Central memory CD8-positive, alpha-beta T cell (primary cell): ENCODE results near the gene VSNL1.

Experiments used
- ATAC-seq: fragments of 150-1000 bp; cut with Tn5 transposase; replicated peaks from 2 replicates; pipeline ENCODE4 v1.10.0; 2022; ENCODE audit warnings: mild to moderate bottlenecking, moderate FRiP score, moderate number of reproducible peaks; ENCODE audit not compliant: poor library complexity, severe bottlenecking; ENCODE audit errors: extremely low read depth
- DNase-seq, 2 donors: peaks; one replicate each; pipeline ENCODE4 v3.0.0; 2021; ENCODE audit warnings: low spot score in 2 of 2
- H3K27ac Mint-ChIP-seq: one replicate; pipeline ENCODE4 v1.8.0; 2022; ENCODE audit warnings: low read depth, mild to moderate bottlenecking, moderate library complexity, mixed read lengths
- H3K27me3 Mint-ChIP-seq: one replicate; pipeline ENCODE4 v1.8.0; 2022; ENCODE audit warnings: mixed read lengths
- H3K36me3 Mint-ChIP-seq: one replicate; pipeline ENCODE4 v1.8.0; 2022; ENCODE audit warnings: mild to moderate bottlenecking, moderate library complexity, mixed read lengths; ENCODE audit not compliant: insufficient read depth
- H3K4me1 Mint-ChIP-seq: one replicate; pipeline ENCODE4 v1.8.0; 2022; ENCODE audit warnings: mixed read lengths
- H3K4me3 Mint-ChIP-seq: one replicate; pipeline ENCODE4 v1.8.0; 2022; ENCODE audit warnings: mild to moderate bottlenecking, moderate library complexity, mixed read lengths
- H3K9me3 Mint-ChIP-seq: one replicate; pipeline ENCODE4 v1.8.0; 2022; ENCODE audit warnings: mixed read lengths

Gene VSNL1

GRCh38 chr2:17591846-17592245 is 51.4 kb downstream of the VSNL1 start:
- Mint-ChIP-seq H3K4me3 (no peak overlapping the region), H3K9me3 (no peaks in the 10 kb centered on the region), H3K4me1 (no peaks in the 10 kb centered on the region), H3K36me3 (no peaks in the 10 kb centered on the region), H3K27me3 (peaks cover 18% of the 10 kb centered on the region), H3K27ac (no peak overlapping the region)
- no peak for DNase-seq
- ATAC-seq: no peak

- H3K4me3 Mint-ChIP-seq: no peak overlapping the region
- no peak for DNase-seq
These were observed 52.4 kb downstream of the VSNL1 start for GRCh38 chr2:17592731-17593409.

GRCh38 chr2:17593445-17593840 is 52.9 kb downstream of the VSNL1 start:
- H3K9me3 Mint-ChIP-seq: no peaks in the 10 kb centered on the region
- no peak for ATAC-seq
- no peak overlapping the region for H3K27ac Mint-ChIP-seq
- DNase-seq: no peak
- H3K4me1 Mint-ChIP-seq: no peaks in the 10 kb centered on the region
- H3K27me3 Mint-ChIP-seq: peaks cover 18% of the 10 kb centered on the region
- H3K36me3 Mint-ChIP-seq: no peaks in the 10 kb centered on the region
- H3K4me3 Mint-ChIP-seq: no peak overlapping the region

More at GRCh38 chr2:17592731-17593409, 52.4 kb downstream of the VSNL1 start:
- Mint-ChIP-seq H3K36me3 (no peaks in the 10 kb centered on the region), H3K9me3 (no peaks in the 10 kb centered on the region), H3K4me1 (no peaks in the 10 kb centered on the region), H3K27me3 (peaks cover 18% of the 10 kb centered on the region), H3K27ac (no peak overlapping the region)
- ATAC-seq: no peak

GRCh38 chr2:17593841-17594491 is 53.5 kb downstream of the VSNL1 start:
- Mint-ChIP-seq H3K27me3 (peaks cover 18% of the 10 kb centered on the region), H3K4me3 (no peak overlapping the region), H3K27ac (no peak overlapping the region), H3K4me1 (no peaks in the 10 kb centered on the region), H3K9me3 (no peaks in the 10 kb centered on the region), H3K36me3 (no peaks in the 10 kb centered on the region)
- DNase-seq (no peak), ATAC-seq (no peak)

GRCh38 chr2:17594533-17595401 is 54.3 kb downstream of the VSNL1 start:
- Mint-ChIP-seq H3K27me3 (peaks cover 15% of the 10 kb centered on the region), H3K9me3 (no peaks in the 10 kb centered on the region), H3K4me3 (no peak overlapping the region), H3K36me3 (no peaks in the 10 kb centered on the region), H3K4me1 (no peaks in the 10 kb centered on the region), H3K27ac (no peak overlapping the region)
- ATAC-seq (no peak), DNase-seq (no peak)

- H3K36me3 Mint-ChIP-seq: peaks cover 2% of the 10 kb centered on the region
- H3K4me1 Mint-ChIP-seq: no peaks in the 10 kb centered on the region
- DNase-seq (no peak), ATAC-seq (no peak)
- H3K4me3 Mint-ChIP-seq: no peak overlapping the region
- H3K27me3 Mint-ChIP-seq: peaks cover 12% of the 10 kb centered on the region
- no peaks in the 10 kb centered on the region for H3K9me3 Mint-ChIP-seq
- no peak overlapping the region for H3K27ac Mint-ChIP-seq
These were observed 59.1 kb downstream of the VSNL1 start for GRCh38 chr2:17599617-17600016.

- Mint-ChIP-seq H3K27me3 (peaks cover 22% of the 10 kb centered on the region), H3K36me3 (peaks cover 2% of the 10 kb centered on the region), H3K9me3 (no peaks in the 10 kb centered on the region), H3K4me3 (no peak overlapping the region), H3K4me1 (no peaks in the 10 kb centered on the region), H3K27ac (no peak overlapping the region)
- ATAC-seq: no peak
- DNase-seq: no peak
These were observed 60.2 kb downstream of the VSNL1 start for GRCh38 chr2:17600556-17601204.

- H3K4me3 Mint-ChIP-seq: no peak overlapping the region
- H3K4me1 Mint-ChIP-seq: no peaks in the 10 kb centered on the region
- no peak for ATAC-seq
- peaks cover 22% of the 10 kb centered on the region for H3K27me3 Mint-ChIP-seq
- H3K9me3 Mint-ChIP-seq: no peaks in the 10 kb centered on the region
- no peak overlapping the region for H3K27ac Mint-ChIP-seq
- no peak for DNase-seq
- H3K36me3 Mint-ChIP-seq: peaks cover 2% of the 10 kb centered on the region
These were observed 63.6 kb downstream of the VSNL1 start for GRCh38 chr2:17604050-17604449.

GRCh38 chr2:17605696-17606095 is 65.2 kb downstream of the VSNL1 start:
- Mint-ChIP-seq H3K27me3 (peaks cover 22% of the 10 kb centered on the region), H3K9me3 (no peaks in the 10 kb centered on the region), H3K36me3 (peaks cover 2% of the 10 kb centered on the region), H3K4me3 (no peak overlapping the region), H3K4me1 (no peaks in the 10 kb centered on the region), H3K27ac (no peak overlapping the region)
- DNase-seq (no peak), ATAC-seq (no peak)

- no peak for ATAC-seq
- no peaks in the 10 kb centered on the region for H3K4me1 Mint-ChIP-seq
- no peaks in the 10 kb centered on the region for H3K9me3 Mint-ChIP-seq
- H3K36me3 Mint-ChIP-seq: peaks cover 2% of the 10 kb centered on the region
- DNase-seq: no peak
- no peak overlapping the region for H3K27ac Mint-ChIP-seq
- H3K27me3 Mint-ChIP-seq: peaks cover 22% of the 10 kb centered on the region
- H3K4me3 Mint-ChIP-seq: no peak overlapping the region
These were observed 66.4 kb downstream of the VSNL1 start for GRCh38 chr2:17606851-17607250.

GRCh38 chr2:17607379-17607778 is 66.9 kb downstream of the VSNL1 start:
- DNase-seq (no peak), ATAC-seq (no peak)
- Mint-ChIP-seq H3K36me3 (peaks cover 2% of the 10 kb centered on the region), H3K4me1 (no peaks in the 10 kb centered on the region), H3K27ac (no peak overlapping the region), H3K4me3 (no peak overlapping the region), H3K9me3 (no peaks in the 10 kb centered on the region), H3K27me3 (peaks cover 22% of the 10 kb centered on the region)

GRCh38 chr2:17608251-17608650 is 67.8 kb downstream of the VSNL1 start:
- H3K27me3 Mint-ChIP-seq: peaks cover 19% of the 10 kb centered on the region
- no peak overlapping the region for H3K27ac Mint-ChIP-seq
- no peak for DNase-seq
- no peaks in the 10 kb centered on the region for H3K9me3 Mint-ChIP-seq
- no peak overlapping the region for H3K4me3 Mint-ChIP-seq
- H3K36me3 Mint-ChIP-seq: peaks cover 2% of the 10 kb centered on the region
- H3K4me1 Mint-ChIP-seq: no peaks in the 10 kb centered on the region
- no peak for ATAC-seq
